Endometrium (tissue), 2 donors: Measurements from ENCODE around the gene CLIP1.
"Not testable (repeated sequence)": the region's sequence is repeated elsewhere in the genome, so short reads cannot be mapped to it uniquely, and the experiment has no call there.

Experiments
- FAIRE-seq: peaks from 2 replicates; lab custom pipeline; 2012; peaks lifted over from hg19 to GRCh38; lab: Jason Lieb, UNC
- donor health status: control.
- donor health status: control.

Gene CLIP1

GRCh38 chr12:122435186-122435585 lies 12.7 kb upstream of the CLIP1 start:
- no peak for FAIRE-seq

GRCh38 chr12:122429043-122429442 lies 6.6 kb upstream of the CLIP1 start:
- not testable (repeated sequence) for FAIRE-seq

- no peak for FAIRE-seq
Measured at GRCh38 chr12:122427403-122427802, 4.9 kb upstream of the CLIP1 start.

- FAIRE-seq, result no peak
Measured at GRCh38 chr12:122423258-122424165, 1.0 kb upstream of the CLIP1 start.

GRCh38 chr12:122422730-122423257 lies 325 bp upstream of the CLIP1 start:
- no peak for FAIRE-seq

GRCh38 chr12:122421187-122421820 lies 1.2 kb downstream of the CLIP1 start:
- no peak for FAIRE-seq

- no peak for FAIRE-seq
Measured at GRCh38 chr12:122420471-122421162, 1.9 kb downstream of the CLIP1 start.

GRCh38 chr12:122419094-122419493 lies 3.4 kb downstream of the CLIP1 start:
- not testable (repeated sequence) for FAIRE-seq

GRCh38 chr12:122415665-122416064 lies 6.8 kb downstream of the CLIP1 start:
- FAIRE-seq, result not testable (repeated sequence)

- no peak for FAIRE-seq
Measured at GRCh38 chr12:122413516-122414404, 8.7 kb downstream of the CLIP1 start.

GRCh38 chr12:122412851-122413433 lies 9.5 kb downstream of the CLIP1 start:
- no peak for FAIRE-seq

- no peak for FAIRE-seq
Measured at GRCh38 chr12:122411537-122411936, 10.9 kb downstream of the CLIP1 start.

GRCh38 chr12:122407208-122407607 lies 15.3 kb downstream of the CLIP1 start:
- no peak for FAIRE-seq

GRCh38 chr12:122406701-122407164 lies 15.7 kb downstream of the CLIP1 start:
- FAIRE-seq, result no peak

GRCh38 chr12:122403831-122404230 lies 18.6 kb downstream of the CLIP1 start:
- no peak for FAIRE-seq

GRCh38 chr12:122403115-122403770 lies 19.2 kb downstream of the CLIP1 start:
- FAIRE-seq, result no peak

GRCh38 chr12:122402264-122402663 lies 20.2 kb downstream of the CLIP1 start:
- no peak for FAIRE-seq

- no peak for FAIRE-seq
Measured at GRCh38 chr12:122399592-122400373, 22.7 kb downstream of the CLIP1 start.

- no peak for FAIRE-seq
Measured at GRCh38 chr12:122399254-122399591, 23.2 kb downstream of the CLIP1 start.

GRCh38 chr12:122397981-122398380 lies 24.5 kb downstream of the CLIP1 start:
- FAIRE-seq, result not testable (repeated sequence)
